Panc1 (cell line): ENCODE measurements around the gene TEX12. TPM values are rescaled to one million over a fixed set of nuclear protein-coding genes. Genes with fewer than 3 reads are reported as not detected.

Experiments used
- ATAC-seq: fragments of 200-7000 bp; cut with Tn5 transposase; 2 replicates; pipeline ENCODE4 v1.9.1; 2020; ENCODE audit warnings: mild to moderate bottlenecking, moderate library complexity
- BruUV-seq: library from RNA; stranded (reverse); fragments of 400-500 nt; replicated peaks from 2 replicates; lab custom pipeline; 2021; lab: Mats Ljungman, UMichigan
- CTCF ChIA-PET: fragments of 300-600 bp; sonication (Branson Sonifier 250); formaldehyde crosslinking; loops from one replicate; lab custom pipeline; 2022; ENCODE audit warnings: antibody characterized with exemption; lab: Charles Lee
- POLR2A ChIA-PET: fragments of 300-600 bp; sonication (Branson Sonifier 250); formaldehyde crosslinking; loops from one replicate; lab custom pipeline; 2022; ENCODE audit warnings: antibody characterized with exemption; lab: Charles Lee
- DNase-seq: peaks from one replicate; pipeline ENCODE4 v3.0.0-alpha.2; 2010; ENCODE audit warnings: low read depth, low spot score
- H3K27ac ChIP-seq: 2 replicates; pipeline ENCODE4 v1.5.1; 2011; ENCODE audit warnings: mild to moderate bottlenecking, low read length, inconsistent platforms
- H3K27me3 ChIP-seq: fragments of 200-500 bp; sonication (Bioruptor generic); 2 replicates; pipeline ENCODE4 v1.6.0; 2014; ENCODE audit warnings: low read length, inconsistent platforms; ENCODE audit not compliant: control insufficient read depth, insufficient read depth
- H3K36me3 ChIP-seq: fragments of 200-500 bp; sonication (Bioruptor generic); 2 replicates; pipeline ENCODE4 v1.5.1; 2014; ENCODE audit warnings: inconsistent platforms, mild to moderate bottlenecking, low read length, moderate library complexity; ENCODE audit not compliant: control insufficient read depth, insufficient read depth
- H3K4me1 ChIP-seq: 2 replicates; pipeline ENCODE4 v1.5.1; 2011; ENCODE audit warnings: inconsistent platforms, mild to moderate bottlenecking, low read length, moderate library complexity; ENCODE audit not compliant: control insufficient read depth, insufficient read depth
- H3K4me3 ChIP-seq, 2 experiments: 2 replicates each; pipeline ENCODE4 v1.5.1; 2011 to 2012; ENCODE audit warnings: low read depth in 2 of 2, low read length in 2 of 2, mild to moderate bottlenecking in 2 of 2, inconsistent platforms in 1 of 2, moderate library complexity in 1 of 2
- H3K9me3 ChIP-seq: fragments of 200-500 bp; sonication (Bioruptor generic); 2 replicates; pipeline ENCODE4 v1.5.1; 2014; ENCODE audit warnings: low read depth, mild to moderate bottlenecking, inconsistent platforms, low read length, moderate library complexity; ENCODE audit not compliant: control insufficient read depth, insufficient read depth
- POLR2AphosphoS5 ChIP-seq: IDR thresholded peaks from 2 replicates; pipeline ENCODE4 v1.6.1; 2012; ENCODE audit warnings: mild to moderate bottlenecking, low read depth, low read length, moderate library complexity
- SIN3A ChIP-seq: IDR thresholded peaks from 2 replicates; pipeline ENCODE4 v1.6.1; 2012; ENCODE audit warnings: low read depth, mild to moderate bottlenecking, low read length, moderate library complexity, borderline replicate concordance; ENCODE audit not compliant: insufficient read depth
- TCF7L2 ChIP-seq: IDR thresholded peaks from 2 replicates; pipeline ENCODE4 v1.6.1; 2011; ENCODE audit warnings: mild to moderate bottlenecking, low read depth, low read length, inconsistent platforms
- in situ Hi-C: cut with HindIII; loops from 2 replicates; pipeline ENCODE4 v1.10.0; 2016; ENCODE audit warnings: low sequenced_read_pairs, low pct_unique_long_range_greater_than_20kb
- intact Hi-C: fragments of 100-400 bp; cut with micrococcal nuclease; formaldehyde crosslinking; loops from one replicate; pipeline ENCODE4 v1.10.0; 2022; ENCODE audit not compliant: unreplicated experiment
- total RNA-seq: library from RNA; stranded (reverse); gene quantifications from one replicate; pipeline ENCODE4 v1.2.1, GENCODE V29; 2021; ENCODE audit not compliant: unreplicated experiment
- TF ChIP-seq, protein P1 (sequence below): fragments of 450-650 bp; IDR thresholded peaks from 2 replicates; pipeline ENCODE4 v1.5.1; 2017; ENCODE audit warnings: mild to moderate bottlenecking
- TF ChIP-seq, protein P2 (sequence below), 2 experiments: IDR thresholded peaks; 2 replicates each; pipeline ENCODE4 v1.6.1; 2011 to 2012; ENCODE audit warnings: low read depth in 2 of 2, control low read depth in 1 of 2, low read length in 1 of 2, mild to moderate bottlenecking in 1 of 2, moderate library complexity in 1 of 2; ENCODE audit not compliant: insufficient read depth in 1 of 2

TEX12 gene
- total RNA-seq, 1 experiment from 2014 or later = 0.23 TPM

DNA sequence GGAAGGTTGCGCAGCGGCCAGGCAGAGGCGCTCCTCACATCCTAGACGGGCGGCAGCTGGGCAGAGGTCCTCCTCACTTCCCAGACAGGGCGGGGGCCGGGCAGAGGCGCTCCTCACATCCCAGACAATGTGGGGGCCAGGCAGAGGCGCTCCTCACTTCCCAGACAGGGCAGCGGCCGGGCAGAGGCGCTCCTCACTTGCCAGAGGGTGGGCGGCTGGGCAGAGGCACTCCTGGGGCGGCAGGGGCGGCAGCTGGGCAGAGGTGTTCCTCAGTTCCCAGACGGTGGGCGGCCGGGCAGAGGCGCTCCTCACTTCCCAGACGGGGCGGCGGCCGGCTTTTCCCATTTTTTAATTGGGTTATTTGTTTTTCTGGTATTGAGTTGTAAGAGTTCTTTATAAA lies 38.9 kb downstream of the TEX12 start:
- no peak overlapping the region for H3K4me3 ChIP-seq
- DNase-seq = no peak
- H3K4me1 ChIP-seq = no peaks in the 10 kb centered on the region
- CTCF ChIA-PET = no interaction called here
- POLR2A ChIA-PET = no interaction called here
- intact Hi-C loops (no loop called here), in situ Hi-C loops (no loop called here)
- H3K36me3 ChIP-seq = no peaks in the 10 kb centered on the region
- H3K9me3 ChIP-seq = no peaks in the 10 kb centered on the region
- ATAC-seq = no peak
- H3K27ac ChIP-seq = no peak overlapping the region
- BruUV-seq = no TSS peak
- H3K27me3 ChIP-seq = no peaks in the 10 kb centered on the region
- no peak for TF ChIP-seq SIN3A
- TF ChIP-seq TCF7L2 = no peak
- TF ChIP-seq, protein P1, sequence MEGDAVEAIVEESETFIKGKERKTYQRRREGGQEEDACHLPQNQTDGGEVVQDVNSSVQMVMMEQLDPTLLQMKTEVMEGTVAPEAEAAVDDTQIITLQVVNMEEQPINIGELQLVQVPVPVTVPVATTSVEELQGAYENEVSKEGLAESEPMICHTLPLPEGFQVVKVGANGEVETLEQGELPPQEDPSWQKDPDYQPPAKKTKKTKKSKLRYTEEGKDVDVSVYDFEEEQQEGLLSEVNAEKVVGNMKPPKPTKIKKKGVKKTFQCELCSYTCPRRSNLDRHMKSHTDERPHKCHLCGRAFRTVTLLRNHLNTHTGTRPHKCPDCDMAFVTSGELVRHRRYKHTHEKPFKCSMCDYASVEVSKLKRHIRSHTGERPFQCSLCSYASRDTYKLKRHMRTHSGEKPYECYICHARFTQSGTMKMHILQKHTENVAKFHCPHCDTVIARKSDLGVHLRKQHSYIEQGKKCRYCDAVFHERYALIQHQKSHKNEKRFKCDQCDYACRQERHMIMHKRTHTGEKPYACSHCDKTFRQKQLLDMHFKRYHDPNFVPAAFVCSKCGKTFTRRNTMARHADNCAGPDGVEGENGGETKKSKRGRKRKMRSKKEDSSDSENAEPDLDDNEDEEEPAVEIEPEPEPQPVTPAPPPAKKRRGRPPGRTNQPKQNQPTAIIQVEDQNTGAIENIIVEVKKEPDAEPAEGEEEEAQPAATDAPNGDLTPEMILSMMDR = no peak
- TF ChIP-seq, protein P2, sequence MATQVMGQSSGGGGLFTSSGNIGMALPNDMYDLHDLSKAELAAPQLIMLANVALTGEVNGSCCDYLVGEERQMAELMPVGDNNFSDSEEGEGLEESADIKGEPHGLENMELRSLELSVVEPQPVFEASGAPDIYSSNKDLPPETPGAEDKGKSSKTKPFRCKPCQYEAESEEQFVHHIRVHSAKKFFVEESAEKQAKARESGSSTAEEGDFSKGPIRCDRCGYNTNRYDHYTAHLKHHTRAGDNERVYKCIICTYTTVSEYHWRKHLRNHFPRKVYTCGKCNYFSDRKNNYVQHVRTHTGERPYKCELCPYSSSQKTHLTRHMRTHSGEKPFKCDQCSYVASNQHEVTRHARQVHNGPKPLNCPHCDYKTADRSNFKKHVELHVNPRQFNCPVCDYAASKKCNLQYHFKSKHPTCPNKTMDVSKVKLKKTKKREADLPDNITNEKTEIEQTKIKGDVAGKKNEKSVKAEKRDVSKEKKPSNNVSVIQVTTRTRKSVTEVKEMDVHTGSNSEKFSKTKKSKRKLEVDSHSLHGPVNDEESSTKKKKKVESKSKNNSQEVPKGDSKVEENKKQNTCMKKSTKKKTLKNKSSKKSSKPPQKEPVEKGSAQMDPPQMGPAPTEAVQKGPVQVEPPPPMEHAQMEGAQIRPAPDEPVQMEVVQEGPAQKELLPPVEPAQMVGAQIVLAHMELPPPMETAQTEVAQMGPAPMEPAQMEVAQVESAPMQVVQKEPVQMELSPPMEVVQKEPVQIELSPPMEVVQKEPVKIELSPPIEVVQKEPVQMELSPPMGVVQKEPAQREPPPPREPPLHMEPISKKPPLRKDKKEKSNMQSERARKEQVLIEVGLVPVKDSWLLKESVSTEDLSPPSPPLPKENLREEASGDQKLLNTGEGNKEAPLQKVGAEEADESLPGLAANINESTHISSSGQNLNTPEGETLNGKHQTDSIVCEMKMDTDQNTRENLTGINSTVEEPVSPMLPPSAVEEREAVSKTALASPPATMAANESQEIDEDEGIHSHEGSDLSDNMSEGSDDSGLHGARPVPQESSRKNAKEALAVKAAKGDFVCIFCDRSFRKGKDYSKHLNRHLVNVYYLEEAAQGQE (IDR thresholded peaks at IDR 0.05; ENCODE audit: insufficient read depth in 1 of 2, low read depth in 2 of 2, low read length in 1 of 2) = no peak
- no peak for TF ChIP-seq POLR2AphosphoS5

DNA sequence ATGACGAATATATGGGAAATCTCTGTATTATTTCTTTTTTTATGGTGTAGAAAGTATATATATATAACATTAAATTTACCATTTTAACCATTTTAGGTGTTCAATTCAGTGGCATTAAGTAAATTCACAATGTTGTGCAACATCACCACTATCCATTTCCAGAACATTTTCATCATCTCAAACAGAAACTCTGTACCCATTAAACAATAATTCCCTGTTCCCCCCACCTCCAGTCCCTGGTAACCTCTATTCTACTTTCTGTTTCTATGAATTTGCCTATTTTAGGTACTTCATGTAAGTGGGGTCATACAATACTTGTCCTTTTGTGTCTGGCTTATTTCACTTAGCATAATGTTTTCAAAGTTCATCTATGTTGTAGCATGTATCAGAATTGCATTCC lies 43.7 kb downstream of the TEX12 start:
- no peak overlapping the region for H3K27ac ChIP-seq
- ChIA-PET CTCF (no interaction called here), POLR2A (no interaction called here)
- intact Hi-C loops (no loop called here), in situ Hi-C loops (no loop called here)
- ATAC-seq (no peak), DNase-seq (no peak)
- TF ChIP-seq, protein P2 (IDR thresholded peaks at IDR 0.05; ENCODE audit: insufficient read depth in 1 of 2, low read depth in 2 of 2, low read length in 1 of 2) = no peak
- H3K4me1 ChIP-seq = no peaks in the 10 kb centered on the region
- no peaks in the 10 kb centered on the region for H3K36me3 ChIP-seq
- no peak overlapping the region for H3K4me3 ChIP-seq
- BruUV-seq = no TSS peak
- H3K27me3 ChIP-seq = no peaks in the 10 kb centered on the region
- no peaks in the 10 kb centered on the region for H3K9me3 ChIP-seq
